Measurements from ENCODE around the gene RALGPS1. TPM values are rescaled to one million over a fixed set of nuclear protein-coding genes. Genes with fewer than 3 reads are reported as not detected.

RALGPS1 gene
- total RNA-seq, 4 donors from 2014 or later: 7.3 to 22.4 (median 15.4) TPM

GRCh38 chr9:127030814-127031740 is 116.5 kb downstream of the RALGPS1 start:
- peak in 1 of 2 donors; percentile 63 for DNase-seq (ENCODE audit: low spot score in 2 of 2)
- intact Hi-C loops (cut with DNase I; ENCODE audit: low total_unique reads): loop anchor here (10.0 kb wide), 1 partner anchor 46 kb away; no protein-coding TSS in a partner anchor
- no peak overlapping the region for H3K4me3 ChIP-seq (ENCODE audit: low read depth, poor library complexity, severe bottlenecking)
- TF ChIP-seq POLR2A (IDR thresholded peaks at IDR 0.05) (no peak), CTCF (IDR thresholded peaks at IDR 0.05) (no peak)
- WGBS, 2 donors: 93 to 94% methylated on average over 9 of the region's 9 CpGs

GRCh38 chr9:127032256-127032655 is 117.7 kb downstream of the RALGPS1 start:
- DNase-seq (ENCODE audit: low spot score in 2 of 2): peak in 1 of 2 donors; percentile 25
- TF ChIP-seq CTCF (IDR thresholded peaks at IDR 0.05) (no peak), POLR2A (IDR thresholded peaks at IDR 0.05) (no peak)
- H3K4me3 ChIP-seq (ENCODE audit: low read depth, poor library complexity, severe bottlenecking): no peak overlapping the region
- intact Hi-C loops (cut with DNase I; ENCODE audit: low total_unique reads): loop anchor here (10.0 kb wide), 1 partner anchor 47 kb away; no protein-coding TSS in a partner anchor
- WGBS, 2 donors: 93 to 95% methylated on average over 4 of the region's 4 CpGs

GRCh38 chr9:127033061-127033460 is 118.5 kb downstream of the RALGPS1 start:
- peak in 1 of 2 donors; percentile 40 for DNase-seq (ENCODE audit: low spot score in 2 of 2)
- WGBS, 2 donors: 83 to 89% methylated on average over 1 to 3 of the region's 3 CpGs
- TF ChIP-seq CTCF (IDR thresholded peaks at IDR 0.05): no peak
- TF ChIP-seq POLR2A (IDR thresholded peaks at IDR 0.05): no peak
- no peak overlapping the region for H3K4me3 ChIP-seq (ENCODE audit: low read depth, poor library complexity, severe bottlenecking)
- intact Hi-C loops (cut with DNase I; ENCODE audit: low total_unique reads): loop anchor here (10.0 kb wide), 1 partner anchor 48 kb away; no protein-coding TSS in a partner anchor

GRCh38 chr9:127033789-127034188 is 119.2 kb downstream of the RALGPS1 start:
- intact Hi-C loops (cut with DNase I; ENCODE audit: low total_unique reads): loop anchor here (10.0 kb wide), 1 partner anchor 49 kb away; no protein-coding TSS in a partner anchor
- DNase-seq (ENCODE audit: low spot score in 2 of 2): no peak
- H3K4me3 ChIP-seq (ENCODE audit: low read depth, poor library complexity, severe bottlenecking): no peak overlapping the region
- no peak for TF ChIP-seq CTCF (IDR thresholded peaks at IDR 0.05)

- intact Hi-C loops (cut with DNase I; ENCODE audit: low total_unique reads): loop anchor here (10.0 kb wide), 1 partner anchor 50 kb away; no protein-coding TSS in a partner anchor
- WGBS, 2 donors: 95 to 100% methylated on average over 1 of the region's 1 CpG
- DNase-seq (ENCODE audit: low spot score in 2 of 2): peak in 1 of 2 donors; percentile 17
- H3K4me3 ChIP-seq (ENCODE audit: low read depth, poor library complexity, severe bottlenecking): no peak overlapping the region
- TF ChIP-seq CTCF (IDR thresholded peaks at IDR 0.05) (no peak), POLR2A (IDR thresholded peaks at IDR 0.05) (no peak)
Observed at GRCh38 chr9:127034691-127035090, 120.1 kb downstream of the RALGPS1 start.

Data from lower leg skin (tissue), 4 donors.